Measurements from ENCODE around the gene DNAH6.

- no peak for TF ChIP-seq ZNF644 (CRISPR knock-in tag; IDR thresholded peaks at IDR 0.05; ENCODE audit: low read depth)
- no peak for TF ChIP-seq ZNF407 (CRISPR knock-in tag; IDR thresholded peaks at IDR 0.05; ENCODE audit: not compliant biosample characterization)
- no peak for TF ChIP-seq ZNF580 (CRISPR knock-in tag; IDR thresholded peaks at IDR 0.05; ENCODE audit: borderline replicate concordance, low read depth)
- TF ChIP-seq EZH2 (conservative IDR thresholded peaks at IDR 0.05; ENCODE audit: low read depth, low read length): no peak
- no peak for TF ChIP-seq POLR2A (IDR thresholded peaks at IDR 0.05; ENCODE audit: insufficient read depth in 1 of 2, low read depth in 2 of 2, low read length in 2 of 2)
- TF ChIP-seq THAP7 (CRISPR knock-in tag; IDR thresholded peaks at IDR 0.05): no peak
- TF ChIP-seq EP300 (IDR thresholded peaks at IDR 0.05; ENCODE audit: low read depth in 2 of 2, low read length in 2 of 2): no peak
- TF ChIP-seq EP300 (CRISPR knock-in tag; IDR thresholded peaks at IDR 0.05; ENCODE audit: borderline replicate concordance): no peak
- no peak for TF ChIP-seq CTCF (CRISPR knock-in tag; IDR thresholded peaks at IDR 0.05)
Observed at GRCh38 chr2:84556190-84556589, 39.9 kb downstream of the DNAH6 start.
